ENCODE data around the gene GPANK1. TPM values are rescaled to one million over a fixed set of nuclear protein-coding genes. Genes with fewer than 3 reads are reported as not detected.

Gene GPANK1
- total RNA-seq, 5 donors from 2014 or later (not counting 1 experiment from before 2014, with no cell fraction given) = 13.0 to 27.6 (median 23.3) TPM

GRCh38 chr6:31693535-31693934, 28.7 kb upstream of the GPANK1 start:
- DNase-seq = no peak
- Mint-ChIP-seq H3K4me3 (no peak overlapping the region), H3K27ac (peak overlapping the region in 1 of 2 donors; percentile 44), H3K9me3 (no peaks in the 10 kb centered on the region), H3K4me1 (peaks cover 10 to 12% (median 10%) of the 10 kb centered on the region in 3 donors), H3K36me3 (peaks cover 48% of the 10 kb centered on the region), H3K27me3 (no peaks in the 10 kb centered on the region)
- H3K4me1 ChIP-seq (ENCODE audit: control insufficient read depth in 1 of 2, extremely low read depth in 1 of 2, insufficient read depth in 2 of 2, low read length in 2 of 2) = no peaks in the 10 kb centered on the region
- H3K4me3 ChIP-seq (ENCODE audit: control insufficient read depth in 1 of 2, extremely low read depth in 1 of 2, low read length in 1 of 2) = no peak overlapping the region
- H3K36me3 ChIP-seq (ENCODE audit: control insufficient read depth in 2 of 2, extremely low read depth in 1 of 2, insufficient read depth in 1 of 2, low read length in 1 of 2) = peaks cover 26 to 79% of the 10 kb centered on the region in 2 donors
- ATAC-seq (replicated peaks in 1 of 4) = no peak
- no peaks in the 10 kb centered on the region for H3K9me3 ChIP-seq
- POLR2A ChIA-PET = no interaction called here
- no CpG with 5 or more reads among the region's 6 CpGs for WGBS (ENCODE audit: insufficient coverage)
- no peak overlapping the region for H3K27ac ChIP-seq (ENCODE audit: low read length)
- H3K27me3 ChIP-seq (replicated peaks in 1 of 2; ENCODE audit: control insufficient read depth in 2 of 2, extremely low read depth in 1 of 2, insufficient read depth in 2 of 2, low read length in 1 of 2) = no peaks in the 10 kb centered on the region
- CTCF ChIA-PET = interaction anchor here in 1 of 2 donors (0.5 to 0.6 kb wide), 2 partner anchors 424 to 598 kb away, joined by 3 to 4 read pairs; no protein-coding TSS in a partner anchor

GRCh38 chr6:31692886-31693285, 28.1 kb upstream of the GPANK1 start:
- Histone ChIP-seq H3K27ac (ENCODE audit: low read length) (no peak overlapping the region), H3K36me3 (ENCODE audit: control insufficient read depth in 2 of 2, extremely low read depth in 1 of 2, insufficient read depth in 1 of 2, low read length in 1 of 2) (peaks cover 26 to 85% of the 10 kb centered on the region in 2 donors), H3K27me3 (replicated peaks in 1 of 2; ENCODE audit: control insufficient read depth in 2 of 2, extremely low read depth in 1 of 2, insufficient read depth in 2 of 2, low read length in 1 of 2) (no peaks in the 10 kb centered on the region), H3K4me3 (ENCODE audit: control insufficient read depth in 1 of 2, extremely low read depth in 1 of 2, low read length in 1 of 2) (no peak overlapping the region), H3K4me1 (ENCODE audit: control insufficient read depth in 1 of 2, extremely low read depth in 1 of 2, insufficient read depth in 2 of 2, low read length in 2 of 2) (no peaks in the 10 kb centered on the region), H3K9me3 (no peaks in the 10 kb centered on the region)
- H3K4me3 Mint-ChIP-seq = no peak overlapping the region
- no peak for ATAC-seq (replicated peaks in 1 of 4)
- ChIA-PET CTCF (interaction anchor here in 1 of 2 donors (0.6 kb wide), 1 partner anchor 597 kb away, joined by 4 read pairs; no protein-coding TSS in a partner anchor), POLR2A (no interaction called here)
- H3K36me3 Mint-ChIP-seq = peaks cover 48% of the 10 kb centered on the region
- H3K9me3 Mint-ChIP-seq = no peaks in the 10 kb centered on the region
- no peak for DNase-seq
- peak overlapping the region in 1 of 2 donors; percentile 44 for H3K27ac Mint-ChIP-seq
- peaks cover 8% of the 10 kb centered on the region in 3 donors for H3K4me1 Mint-ChIP-seq
- H3K27me3 Mint-ChIP-seq = no peaks in the 10 kb centered on the region
- WGBS (ENCODE audit: insufficient coverage) = 93% methylated on average over 9 of the region's 9 CpGs

DNA sequence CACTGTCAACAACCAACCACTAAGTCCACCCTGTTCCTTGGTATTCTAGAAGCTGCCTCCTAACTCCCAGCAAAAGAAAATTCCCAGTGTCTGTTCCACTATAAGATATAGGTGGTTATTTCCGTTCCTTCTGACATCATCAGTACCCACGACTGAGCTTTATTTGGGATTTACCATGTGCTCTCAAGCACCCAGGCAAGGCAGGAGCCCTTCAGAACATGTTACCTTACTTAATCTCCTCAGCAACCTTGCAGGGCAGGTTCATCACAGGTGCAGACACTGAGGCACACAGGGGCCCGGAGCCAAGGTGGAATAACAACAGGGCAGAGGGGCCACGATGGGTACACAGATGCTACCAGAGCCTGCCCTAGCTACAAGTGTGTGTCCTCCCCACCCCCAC, 27.6 kb upstream of the GPANK1 start:
- Mint-ChIP-seq H3K36me3 (peaks cover 47% of the 10 kb centered on the region), H3K27ac (peak overlapping the region in 1 of 2 donors; percentile 64)
- POLR2A ChIA-PET = no interaction called here

DNA sequence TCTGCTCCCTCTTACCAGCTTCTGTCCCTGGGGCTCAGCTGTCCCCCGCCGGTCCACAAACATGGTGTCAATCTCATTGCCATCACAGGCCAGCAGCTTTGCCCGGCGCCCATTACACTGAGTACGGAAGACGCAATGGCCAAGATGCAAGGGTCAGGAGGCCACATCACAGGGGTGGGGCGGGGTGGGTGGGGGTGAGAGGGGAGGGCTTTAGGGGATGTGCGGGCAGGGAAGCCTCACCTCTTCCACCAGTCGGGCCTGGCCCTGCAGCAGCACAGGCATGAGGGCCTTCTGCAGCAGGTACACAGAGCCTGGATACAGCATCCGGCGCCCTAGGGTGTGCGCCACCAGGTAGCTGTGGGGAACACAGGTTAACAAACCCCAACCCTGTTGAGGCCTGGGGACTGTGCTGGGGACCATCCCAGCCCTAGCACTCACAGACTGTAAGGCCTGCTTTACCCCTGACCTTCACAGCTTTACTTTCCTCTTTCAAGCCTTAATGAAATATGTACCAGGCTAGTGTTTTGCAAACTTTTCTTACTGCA, 26.8 kb upstream of the GPANK1 start:
- ChIA-PET POLR2A (no interaction called here), CTCF (no interaction called here)
- Histone ChIP-seq H3K27ac (ENCODE audit: low read length) (no peak overlapping the region), H3K36me3 (ENCODE audit: control insufficient read depth in 2 of 2, extremely low read depth in 1 of 2, insufficient read depth in 1 of 2, low read length in 1 of 2) (peaks cover 27 to 87% of the 10 kb centered on the region in 2 donors), H3K9me3 (no peaks in the 10 kb centered on the region), H3K4me3 (ENCODE audit: control insufficient read depth in 1 of 2, extremely low read depth in 1 of 2, low read length in 1 of 2) (no peak overlapping the region), H3K4me1 (ENCODE audit: control insufficient read depth in 1 of 2, extremely low read depth in 1 of 2, insufficient read depth in 2 of 2, low read length in 2 of 2) (no peaks in the 10 kb centered on the region), H3K27me3 (replicated peaks in 1 of 2; ENCODE audit: control insufficient read depth in 2 of 2, extremely low read depth in 1 of 2, insufficient read depth in 2 of 2, low read length in 1 of 2) (no peaks in the 10 kb centered on the region)
- DNase-seq = no peak
- peaks cover 48% of the 10 kb centered on the region for H3K36me3 Mint-ChIP-seq
- H3K9me3 Mint-ChIP-seq = no peaks in the 10 kb centered on the region
- H3K27me3 Mint-ChIP-seq = no peaks in the 10 kb centered on the region
- ATAC-seq (replicated peaks in 1 of 4) = no peak
- no peaks in the 10 kb centered on the region for H3K4me1 Mint-ChIP-seq
- no peak overlapping the region for H3K27ac Mint-ChIP-seq
- H3K4me3 Mint-ChIP-seq = no peak overlapping the region
- 100% methylated on average over 7 of the region's 12 CpGs for WGBS (ENCODE audit: insufficient coverage)

More for the DNA sequence above, 27.6 kb upstream of the GPANK1 start:
- CTCF ChIA-PET = no interaction called here
- H3K9me3 Mint-ChIP-seq = no peaks in the 10 kb centered on the region
- Histone ChIP-seq H3K4me3 (ENCODE audit: control insufficient read depth in 1 of 2, extremely low read depth in 1 of 2, low read length in 1 of 2) (no peak overlapping the region), H3K27ac (ENCODE audit: low read length) (no peak overlapping the region), H3K9me3 (no peaks in the 10 kb centered on the region), H3K36me3 (ENCODE audit: control insufficient read depth in 2 of 2, extremely low read depth in 1 of 2, insufficient read depth in 1 of 2, low read length in 1 of 2) (peaks cover 26 to 85% of the 10 kb centered on the region in 2 donors), H3K27me3 (replicated peaks in 1 of 2; ENCODE audit: control insufficient read depth in 2 of 2, extremely low read depth in 1 of 2, insufficient read depth in 2 of 2, low read length in 1 of 2) (no peaks in the 10 kb centered on the region), H3K4me1 (ENCODE audit: control insufficient read depth in 1 of 2, extremely low read depth in 1 of 2, insufficient read depth in 2 of 2, low read length in 2 of 2) (no peaks in the 10 kb centered on the region)
- no peaks in the 10 kb centered on the region for H3K27me3 Mint-ChIP-seq
- DNase-seq (no peak), ATAC-seq (replicated peaks in 1 of 4) (no peak)
- peaks cover 2 to 3% (median 2%) of the 10 kb centered on the region in 3 donors for H3K4me1 Mint-ChIP-seq
- H3K4me3 Mint-ChIP-seq = no peak overlapping the region
- 100% methylated on average over 2 of the region's 4 CpGs for WGBS (ENCODE audit: insufficient coverage)

GRCh38 chr6:31691078-31691463, 26.3 kb upstream of the GPANK1 start:
- Mint-ChIP-seq H3K27me3 (no peaks in the 10 kb centered on the region), H3K9me3 (no peaks in the 10 kb centered on the region), H3K4me3 (no peak overlapping the region), H3K36me3 (peaks cover 54% of the 10 kb centered on the region), H3K4me1 (no peaks in the 10 kb centered on the region), H3K27ac (no peak overlapping the region)
- peaks cover 25 to 87% of the 10 kb centered on the region in 2 donors for H3K36me3 ChIP-seq (ENCODE audit: control insufficient read depth in 2 of 2, extremely low read depth in 1 of 2, insufficient read depth in 1 of 2, low read length in 1 of 2)
- CTCF ChIA-PET = interaction anchor here (0.5 to 1.0 kb wide), 4 partner anchors 11 to 431 kb away, joined by 3 to 5 read pairs (median 3); no protein-coding TSS in a partner anchor
- 95% methylated on average over 3 of the region's 6 CpGs for WGBS (ENCODE audit: insufficient coverage)
- DNase-seq = no peak
- POLR2A ChIA-PET = interaction anchor here (0.5 to 0.6 kb wide), 3 partner anchors 162 to 1185 kb away, joined by 3 to 6 read pairs (median 4); no protein-coding TSS in a partner anchor
- H3K4me3 ChIP-seq (ENCODE audit: control insufficient read depth in 1 of 2, extremely low read depth in 1 of 2, low read length in 1 of 2) = no peak overlapping the region
- no peak for ATAC-seq (replicated peaks in 1 of 4)
- H3K27me3 ChIP-seq (replicated peaks in 1 of 2; ENCODE audit: control insufficient read depth in 2 of 2, extremely low read depth in 1 of 2, insufficient read depth in 2 of 2, low read length in 1 of 2) = no peaks in the 10 kb centered on the region
- no peaks in the 10 kb centered on the region for H3K4me1 ChIP-seq (ENCODE audit: control insufficient read depth in 1 of 2, extremely low read depth in 1 of 2, insufficient read depth in 2 of 2, low read length in 2 of 2)
- no peaks in the 10 kb centered on the region for H3K9me3 ChIP-seq
- H3K27ac ChIP-seq (ENCODE audit: low read length) = no peak overlapping the region

- H3K9me3 ChIP-seq = no peaks in the 10 kb centered on the region
- Mint-ChIP-seq H3K36me3 (peaks cover 54% of the 10 kb centered on the region), H3K9me3 (no peaks in the 10 kb centered on the region), H3K27me3 (no peaks in the 10 kb centered on the region), H3K4me3 (no peak overlapping the region), H3K4me1 (no peaks in the 10 kb centered on the region), H3K27ac (peak overlapping the region in 1 of 2 donors; percentile 43)
- H3K4me1 ChIP-seq (ENCODE audit: control insufficient read depth in 1 of 2, extremely low read depth in 1 of 2, insufficient read depth in 2 of 2, low read length in 2 of 2) = no peaks in the 10 kb centered on the region
- DNase-seq (no peak), ATAC-seq (replicated peaks in 1 of 4) (no peak)
- no peak overlapping the region for H3K4me3 ChIP-seq (ENCODE audit: control insufficient read depth in 1 of 2, extremely low read depth in 1 of 2, low read length in 1 of 2)
- no peaks in the 10 kb centered on the region for H3K27me3 ChIP-seq (replicated peaks in 1 of 2; ENCODE audit: control insufficient read depth in 2 of 2, extremely low read depth in 1 of 2, insufficient read depth in 2 of 2, low read length in 1 of 2)
- WGBS (ENCODE audit: insufficient coverage) = 100% methylated on average over 1 of the region's 10 CpGs
- ChIA-PET CTCF (interaction anchor here (0.5 to 1.0 kb wide), 5 partner anchors 12 to 432 kb away, joined by 3 to 5 read pairs (median 3); no protein-coding TSS in a partner anchor), POLR2A (interaction anchor here (0.5 to 0.6 kb wide), 4 partner anchors 67 to 1184 kb away, joined by 3 to 6 read pairs (median 4); no protein-coding TSS in a partner anchor)
- H3K36me3 ChIP-seq (ENCODE audit: control insufficient read depth in 2 of 2, extremely low read depth in 1 of 2, insufficient read depth in 1 of 2, low read length in 1 of 2) = peaks cover 25 to 88% of the 10 kb centered on the region in 2 donors
- H3K27ac ChIP-seq (ENCODE audit: low read length) = no peak overlapping the region
These were observed 25.7 kb upstream of the GPANK1 start for GRCh38 chr6:31690231-31691077.
